Endodermal cell (in vitro differentiated cells): ENCODE results near the gene GRIA3. TPM values are rescaled to one million over a fixed set of nuclear protein-coding genes. Genes with fewer than 3 reads are reported as not detected.

Experiments
- DNase-seq: peaks from one replicate; pipeline ENCODE4 v3.0.0-alpha.2; 2017
- H3K27ac ChIP-seq: 2 replicates; pipeline ENCODE4 v1.5.1; 2013; ENCODE audit warnings: mild to moderate bottlenecking, low read depth, low read length, moderate library complexity
- H3K27me3 ChIP-seq: 2 replicates; pipeline ENCODE4 v1.6.1; 2013; ENCODE audit warnings: mild to moderate bottlenecking, low read length, moderate library complexity; ENCODE audit not compliant: insufficient read depth, control insufficient read depth, poor library complexity, severe bottlenecking
- H3K36me3 ChIP-seq: 2 replicates; pipeline ENCODE4 v1.7.0; 2013; ENCODE audit warnings: mild to moderate bottlenecking, low read length, moderate library complexity; ENCODE audit not compliant: control insufficient read depth, insufficient read depth
- H3K4me1 ChIP-seq: one replicate; pipeline ENCODE4 v1.7.0; 2013; ENCODE audit warnings: low read length; ENCODE audit not compliant: control insufficient read depth, insufficient read depth
- H3K4me3 ChIP-seq: 2 replicates; pipeline ENCODE4 v1.5.1; 2013; ENCODE audit warnings: mild to moderate bottlenecking, low read length, moderate library complexity
- H3K9ac ChIP-seq: 2 replicates; pipeline ENCODE4 v1.6.1; 2013; ENCODE audit warnings: mild to moderate bottlenecking, low read length, moderate library complexity; ENCODE audit not compliant: poor library complexity, severe bottlenecking; ENCODE audit errors: extremely low read depth
- H3K9me3 ChIP-seq: 2 replicates; pipeline ENCODE4 v1.6.1; 2013; ENCODE audit warnings: mild to moderate bottlenecking, low read length, moderate library complexity; ENCODE audit not compliant: control insufficient read depth
- H3K27ac Mint-ChIP-seq: 2 replicates; pipeline ENCODE4 v1.8.0; 2020; ENCODE audit warnings: mixed read lengths
- H3K27me3 Mint-ChIP-seq: 2 replicates; pipeline ENCODE4 v1.8.0; 2021; ENCODE audit warnings: mild to moderate bottlenecking, mixed read lengths; ENCODE audit not compliant: insufficient read depth
- H3K36me3 Mint-ChIP-seq: 2 replicates; pipeline ENCODE4 v1.8.0; 2020; ENCODE audit warnings: low read depth, mixed read lengths
- H3K4me1 Mint-ChIP-seq: 2 replicates; pipeline ENCODE4 v1.8.0; 2020; ENCODE audit warnings: mixed read lengths
- H3K4me3 Mint-ChIP-seq: 2 replicates; pipeline ENCODE4 v1.8.0; 2020; ENCODE audit warnings: mild to moderate bottlenecking, moderate library complexity, mixed read lengths
- H3K9me3 Mint-ChIP-seq: 2 replicates; pipeline ENCODE4 v1.8.0; 2020; ENCODE audit warnings: mild to moderate bottlenecking, mixed read lengths
- WGBS, 2 experiments: methylation state at CpG; one replicate each; pipeline versions ENCODE4 v1.1.5 to v1.1.7; 2013; ENCODE audit warnings: missing lambda C conversion rate in 2 of 2, mixed read lengths in 1 of 2; ENCODE audit not compliant: insufficient coverage in 1 of 2, insufficient read length in 1 of 2; 5-methylcytosine and 5-hydroxymethylcytosine counted together
- total RNA-seq, 2 donors: library from RNA; stranded (reverse); fragmentation: NEBNext Ultra II Directional in 1 of 2; extraction: Animal tissue kit (Norgen Biotek cat#: 25700) in 1 of 2; gene quantifications; 2 replicates in 1 of 2; 3 replicates in 1 of 2; pipeline ENCODE4 v1.2.1, GENCODE V29; 2021
- TF ChIP-seq, protein P1 (sequence below): fragments of 200-600 bp; sonication (generic); conservative IDR thresholded peaks from 2 replicates; pipeline ENCODE4 v1.5.0; 2021; ENCODE audit warnings: antibody characterized with exemption, mild to moderate bottlenecking

GRIA3 gene
- total RNA-seq, 2 donors from 2014 or later: 5.7 to 12.2 TPM

DNA sequence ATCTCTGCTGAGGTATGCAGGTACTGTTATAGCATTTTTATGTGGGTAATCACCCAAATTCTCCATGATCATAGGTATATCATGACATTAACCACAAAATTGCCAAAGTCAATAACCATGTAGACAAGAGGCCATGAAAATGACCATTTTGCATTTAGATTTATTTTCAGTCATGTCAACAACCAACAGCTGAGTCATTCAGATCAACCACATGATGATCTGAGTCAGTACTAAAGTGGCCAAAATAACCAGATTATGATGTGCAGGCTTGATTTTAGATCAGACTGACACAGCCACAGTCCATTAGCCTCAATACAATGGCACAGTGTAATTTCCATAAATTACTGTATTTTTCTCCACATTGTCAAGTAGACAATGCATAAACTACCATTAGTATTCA is 240.5 kb downstream of the GRIA3 start:
- Histone ChIP-seq H3K9ac (no peak overlapping the region), H3K27me3 (no peaks in the 10 kb centered on the region), H3K36me3 (no peaks in the 10 kb centered on the region), H3K4me3 (no peak overlapping the region), H3K4me1 (no peaks in the 10 kb centered on the region), H3K9me3 (no peaks in the 10 kb centered on the region), H3K27ac (no peak overlapping the region)
- peaks cover 24% of the 10 kb centered on the region for H3K9me3 Mint-ChIP-seq
- H3K27me3 Mint-ChIP-seq: no peaks in the 10 kb centered on the region
- H3K4me1 Mint-ChIP-seq: no peaks in the 10 kb centered on the region
- no peaks in the 10 kb centered on the region for H3K36me3 Mint-ChIP-seq
- no peak for DNase-seq
- H3K4me3 Mint-ChIP-seq: no peak overlapping the region
- TF ChIP-seq, protein P1, sequence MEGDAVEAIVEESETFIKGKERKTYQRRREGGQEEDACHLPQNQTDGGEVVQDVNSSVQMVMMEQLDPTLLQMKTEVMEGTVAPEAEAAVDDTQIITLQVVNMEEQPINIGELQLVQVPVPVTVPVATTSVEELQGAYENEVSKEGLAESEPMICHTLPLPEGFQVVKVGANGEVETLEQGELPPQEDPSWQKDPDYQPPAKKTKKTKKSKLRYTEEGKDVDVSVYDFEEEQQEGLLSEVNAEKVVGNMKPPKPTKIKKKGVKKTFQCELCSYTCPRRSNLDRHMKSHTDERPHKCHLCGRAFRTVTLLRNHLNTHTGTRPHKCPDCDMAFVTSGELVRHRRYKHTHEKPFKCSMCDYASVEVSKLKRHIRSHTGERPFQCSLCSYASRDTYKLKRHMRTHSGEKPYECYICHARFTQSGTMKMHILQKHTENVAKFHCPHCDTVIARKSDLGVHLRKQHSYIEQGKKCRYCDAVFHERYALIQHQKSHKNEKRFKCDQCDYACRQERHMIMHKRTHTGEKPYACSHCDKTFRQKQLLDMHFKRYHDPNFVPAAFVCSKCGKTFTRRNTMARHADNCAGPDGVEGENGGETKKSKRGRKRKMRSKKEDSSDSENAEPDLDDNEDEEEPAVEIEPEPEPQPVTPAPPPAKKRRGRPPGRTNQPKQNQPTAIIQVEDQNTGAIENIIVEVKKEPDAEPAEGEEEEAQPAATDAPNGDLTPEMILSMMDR: no peak
- no peak overlapping the region for H3K27ac Mint-ChIP-seq

DNA sequence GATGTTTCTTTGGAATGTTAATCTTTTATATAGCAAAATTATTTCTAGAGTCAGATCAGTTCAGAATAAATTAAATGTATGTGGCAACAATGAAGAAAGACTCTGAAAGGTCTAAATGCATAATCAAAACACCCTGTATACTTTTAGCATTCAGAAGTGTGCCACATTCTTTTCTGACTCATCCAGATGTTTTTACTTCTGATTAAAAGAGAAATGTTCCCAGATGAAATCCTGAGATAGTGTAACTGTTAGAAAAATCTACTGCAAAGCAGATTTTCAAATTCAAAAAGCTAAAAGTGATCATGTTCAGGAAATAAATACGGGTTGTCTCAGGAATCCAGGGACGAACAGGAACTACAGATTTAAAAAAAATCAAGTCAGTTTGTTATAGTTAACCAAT is 241.4 kb downstream of the GRIA3 start:
- WGBS, 2 experiments: 100% methylated on average over 2 of the region's 2 CpGs; no CpG with 5 or more reads in 1 of the 2 experiments
- Histone ChIP-seq H3K9ac (no peak overlapping the region), H3K36me3 (no peaks in the 10 kb centered on the region), H3K4me1 (no peaks in the 10 kb centered on the region), H3K9me3 (no peaks in the 10 kb centered on the region), H3K27me3 (no peaks in the 10 kb centered on the region), H3K27ac (no peak overlapping the region), H3K4me3 (no peak overlapping the region)
- TF ChIP-seq, protein P1: no peak
- no peaks in the 10 kb centered on the region for H3K27me3 Mint-ChIP-seq
- H3K27ac Mint-ChIP-seq: no peak overlapping the region
- H3K4me3 Mint-ChIP-seq: no peak overlapping the region
- no peaks in the 10 kb centered on the region for H3K4me1 Mint-ChIP-seq
- peaks cover 19% of the 10 kb centered on the region for H3K9me3 Mint-ChIP-seq
- no peaks in the 10 kb centered on the region for H3K36me3 Mint-ChIP-seq
- DNase-seq: no peak

DNA sequence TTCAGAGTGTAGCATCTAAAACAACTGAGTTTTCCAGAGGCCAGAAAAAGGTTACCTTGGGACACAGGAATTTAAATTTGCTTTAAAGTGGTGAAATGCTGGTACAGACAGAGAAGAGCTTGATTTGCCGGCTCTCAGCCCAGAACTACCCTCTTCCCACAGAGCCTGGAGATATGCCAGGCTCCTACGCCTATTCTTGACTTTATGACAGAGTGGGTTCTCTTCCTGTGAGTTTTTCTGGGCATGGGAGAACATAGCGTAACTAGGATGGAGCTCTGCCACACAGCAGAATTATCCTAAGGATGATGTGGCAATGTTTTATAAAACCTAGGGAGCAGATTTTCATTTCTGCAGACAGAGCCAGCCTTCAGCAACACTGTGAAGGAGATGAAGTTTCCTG is 241.8 kb downstream of the GRIA3 start:
- no peak overlapping the region for H3K9ac ChIP-seq
- no peaks in the 10 kb centered on the region for H3K4me1 ChIP-seq
- no peaks in the 10 kb centered on the region for H3K9me3 ChIP-seq
- Mint-ChIP-seq H3K36me3 (no peaks in the 10 kb centered on the region), H3K27ac (no peak overlapping the region), H3K27me3 (no peaks in the 10 kb centered on the region), H3K9me3 (peaks cover 21% of the 10 kb centered on the region), H3K4me1 (no peaks in the 10 kb centered on the region), H3K4me3 (no peak overlapping the region)
- H3K36me3 ChIP-seq: no peaks in the 10 kb centered on the region
- H3K27me3 ChIP-seq: no peaks in the 10 kb centered on the region
- TF ChIP-seq, protein P1: no peak
- DNase-seq: no peak
- H3K4me3 ChIP-seq: no peak overlapping the region
- 90% methylated on average over 2 of the region's 3 CpGs; no CpG with 5 or more reads in 1 of the 2 experiments for WGBS, 2 experiments
- no peak overlapping the region for H3K27ac ChIP-seq
